GM12878 (cell line): ENCODE results near the gene GABRB1. TPM values are rescaled to one million over a fixed set of nuclear protein-coding genes. Genes with fewer than 3 reads are reported as not detected.

Source experiments
- ATAC-seq: fragments of 200-7000 bp; cut with Tn5 transposase; 3 replicates; pipeline ENCODE4 v1.9.1; 2020; ENCODE audit warnings: mild to moderate bottlenecking, moderate library complexity
- BruUV-seq: library from RNA; stranded (reverse); fragments of 400-500 nt; replicated peaks from 2 replicates; lab custom pipeline; 2021; lab: Mats Ljungman, UMichigan
- CTCF ChIA-PET: fragments of 300-600 bp; sonication (Branson Sonifier 250); formaldehyde crosslinking; extraction: SDS; loops from one replicate; lab custom pipeline; 2021; ENCODE audit warnings: inconsistent platforms; lab: Yijun Ruan, JAX
- POLR2A ChIA-PET: fragments of 350-600 bp; formaldehyde crosslinking; extraction: SDS; loops from one replicate; lab custom pipeline; 2021; ENCODE audit warnings: inconsistent platforms; lab: Charles Lee
- RAD21 ChIA-PET: fragments of 300-600 bp; sonication (Branson Sonifier 250); formaldehyde crosslinking; loops from one replicate; lab custom pipeline; 2023; ENCODE audit warnings: antibody characterized with exemption; ENCODE audit not compliant: unreplicated experiment; lab: Charles Lee
- SMC1A ChIA-PET: fragments of 300-600 bp; sonication (Branson Sonifier 250); formaldehyde crosslinking; loops from one replicate; lab custom pipeline; 2023; ENCODE audit not compliant: unreplicated experiment, uncharacterized antibody; lab: Charles Lee
- DNase-seq: peaks from one replicate; pipeline ENCODE4 v3.0.0-alpha.2; 2011; ENCODE audit warnings: low read depth, low spot score
- FAIRE-seq: peaks from 3 replicates; lab custom pipeline; 2011; peaks lifted over from hg19 to GRCh38; lab: Jason Lieb, UNC
- H2AFZ ChIP-seq: 2 replicates; pipeline ENCODE4 v1.6.0; 2011; ENCODE audit warnings: low read depth, low read length, control low read depth; ENCODE audit not compliant: control insufficient read depth
- H3K27ac ChIP-seq: 2 replicates; pipeline ENCODE4 v1.5.1; 2011; ENCODE audit warnings: control low read depth; ENCODE audit not compliant: control insufficient read depth, insufficient read depth
- H3K27me3 ChIP-seq, 2 experiments: replicated peaks in 1 of 2; 2 replicates each; pipeline versions ENCODE4 v1.6.0 to v1.6.1; 2011; ENCODE audit warnings: low read length in 1 of 2; ENCODE audit not compliant: control insufficient read depth in 2 of 2, insufficient read depth in 2 of 2
- H3K36me3 ChIP-seq, 2 experiments: 2 replicates each; pipeline ENCODE4 v1.5.1; 2011; ENCODE audit warnings: low read length in 1 of 2; ENCODE audit not compliant: control insufficient read depth in 2 of 2, insufficient read depth in 2 of 2
- H3K4me1 ChIP-seq: 2 replicates; pipeline ENCODE4 v1.6.1; 2011; ENCODE audit warnings: mild to moderate bottlenecking, low read length, moderate library complexity, mixed read lengths; ENCODE audit not compliant: control insufficient read depth, insufficient read depth
- H3K4me2 ChIP-seq: 2 replicates; pipeline ENCODE4 v1.6.0; 2011; ENCODE audit warnings: control low read depth; ENCODE audit not compliant: control insufficient read depth, insufficient read depth
- H3K4me3 ChIP-seq: fragments of 200-600 bp; sonication (generic); 2 replicates; pipeline ENCODE4 v1.5.1; 2016
- H3K79me2 ChIP-seq: 2 replicates; pipeline ENCODE4 v1.6.0; 2011; ENCODE audit warnings: low read length; ENCODE audit not compliant: control insufficient read depth, insufficient read depth
- H3K9ac ChIP-seq: 2 replicates; pipeline ENCODE4 v1.8.0; 2011; ENCODE audit warnings: low read length, control low read depth, mixed read lengths; ENCODE audit not compliant: control insufficient read depth, insufficient read depth
- H3K9me3 ChIP-seq: replicated peaks from 3 replicates; pipeline ENCODE4 v1.5.1; 2011; ENCODE audit warnings: mild to moderate bottlenecking, low read length; ENCODE audit not compliant: control insufficient read depth, insufficient read depth
- H4K20me1 ChIP-seq: 2 replicates; pipeline ENCODE4 v1.6.0; 2011; ENCODE audit not compliant: control insufficient read depth, insufficient read depth
- CHD1 ChIP-seq: IDR thresholded peaks from 2 replicates; pipeline ENCODE4 v1.6.1; 2012; ENCODE audit warnings: low read depth, low read length, improper control_type of control experiment
- HCFC1 ChIP-seq: fragments of 150-350 bp; IDR thresholded peaks from 2 replicates; pipeline ENCODE4 v1.6.1; 2014; ENCODE audit warnings: low read length
- MYB ChIP-seq: fragments of 150-350 bp; IDR thresholded peaks from 2 replicates; pipeline ENCODE4 v1.6.1; 2014; ENCODE audit warnings: mild to moderate bottlenecking, low read depth, low read length, borderline replicate concordance
- RUNX3 ChIP-seq: IDR thresholded peaks from 2 replicates; pipeline ENCODE4 v1.6.1; 2012; ENCODE audit warnings: low read length, inconsistent platforms
- ZBED1 ChIP-seq: IDR thresholded peaks from 2 replicates; pipeline ENCODE4 v1.6.1; 2016; ENCODE audit warnings: borderline replicate concordance
- ZNF384 ChIP-seq: IDR thresholded peaks from 2 replicates; pipeline ENCODE4 v1.6.1; 2012; ENCODE audit warnings: low read depth, mild to moderate bottlenecking, low read length, improper control_type of control experiment, borderline replicate concordance
- WGBS: methylation state at CpG from one replicate; pipeline ENCODE4 v1.1.6; 2016; ENCODE audit warnings: low lambda C conversion rate; ENCODE audit not compliant: insufficient replicate concordance, insufficient coverage; ENCODE audit errors: missing lambda C conversion rate; 5-methylcytosine and 5-hydroxymethylcytosine counted together
- in situ Hi-C: fragments of 300-500 bp; cut with MboI; formaldehyde crosslinking; loops from 9 replicates; pipeline ENCODE4 v1.14.3; 2018; ENCODE audit warnings: mixed read lengths
- intact Hi-C: fragments of 100-400 bp; cut with micrococcal nuclease; formaldehyde crosslinking; loops from one replicate; pipeline ENCODE4 v1.14.2; 2022; ENCODE audit not compliant: unreplicated experiment
- polyA plus RNA-seq, 11 experiments: library from polyadenylated mRNA; depleted of rRNA in 4 of 11; unstranded in 6 of 11; stranded (reverse) in 5 of 11; fragments of >200 nt; fragmentation: Nextera tagmentation in 4 of 11; fragmentation: Illumina TruSeq in 1 of 11; extraction: Ambion mirVana in 4 of 11; extraction: Trizol in 1 of 11; gene quantifications; 1 replicate in 1 of 11; 2 replicates in 10 of 11; pipeline versions ENCODE4 v1.2.1 to v1.2.3, GENCODE V29; 2011 to 2016; ENCODE audit warnings: inconsistent platforms in 2 of 11, missing spikeins in 2 of 11, low read depth in 1 of 11
- total RNA-seq, 4 experiments: library from RNA; depleted of rRNA in 3 of 4; stranded (reverse); fragments of >200 nt in 3 of 4; fragmentation: Illumina TruSeq in 1 of 4; extraction: Trizol in 1 of 4; gene quantifications; 2 replicates each; pipeline versions ENCODE4 v1.2.1 to v1.2.3, GENCODE V29; 2013 to 2021
- TF ChIP-seq, protein P1 (sequence below): IDR thresholded peaks from 2 replicates; pipeline ENCODE4 v1.6.1; 2011; ENCODE audit warnings: borderline replicate concordance, low read depth, mild to moderate bottlenecking, moderate library complexity, low read length; ENCODE audit not compliant: insufficient read depth, poor library complexity, severe bottlenecking
- TF ChIP-seq, protein P2 (sequence below): fragments of 450-650 bp; IDR thresholded peaks from 2 replicates; pipeline ENCODE4 v1.6.1; 2016; ENCODE audit warnings: mild to moderate bottlenecking, moderate library complexity, borderline replicate concordance

The GABRB1 gene
- total and polyA plus RNA-seq, 10 of the 15 experiments (the other 5 are each of a cell fraction or from before 2014, with no cell fraction given): 0.13 to 0.92 TPM; not detected in 8

DNA sequence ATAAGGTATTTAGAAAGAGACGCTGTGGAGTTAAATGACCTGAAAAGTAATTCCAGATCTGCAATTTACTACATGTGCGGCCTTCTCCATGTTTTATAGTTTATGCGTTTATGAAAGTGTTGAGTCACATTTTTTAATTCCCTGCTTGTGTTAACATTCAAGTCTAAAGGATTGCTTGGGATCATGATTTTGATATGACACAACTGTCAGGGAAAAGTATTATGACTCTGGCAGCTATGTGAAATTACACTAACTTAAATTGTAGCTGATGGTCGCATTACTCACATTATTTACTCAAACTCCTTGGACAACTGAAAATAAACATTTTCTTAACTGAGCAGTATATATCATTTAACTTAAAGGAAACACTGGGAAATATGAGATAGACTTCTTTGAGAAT, 14.3 kb upstream of the GABRB1 start:
- BruUV-seq: no TSS peak
- Histone ChIP-seq H3K27ac (no peak overlapping the region), H3K4me1 (no peaks in the 10 kb centered on the region), H3K4me2 (no peak overlapping the region), H3K9ac (no peak overlapping the region), H2AFZ (no peak overlapping the region), H3K27me3 (no peaks in the 10 kb centered on the region), H3K4me3 (no peak overlapping the region), H4K20me1 (no peaks in the 10 kb centered on the region), H3K9me3 (no peaks in the 10 kb centered on the region), H3K36me3 (no peaks in the 10 kb centered on the region), H3K79me2 (no peaks in the 10 kb centered on the region)
- FAIRE-seq (no peak), ATAC-seq (no peak), DNase-seq (no peak)
- ChIA-PET SMC1A (no interaction called here), CTCF (no interaction called here), RAD21 (no interaction called here), POLR2A (no interaction called here)
- 84% methylated on average over 4 of the region's 4 CpGs for whole genome bisulfite sequencing
- no peak for TF ChIP-seq CHD1
- no peak for TF ChIP-seq RUNX3
- TF ChIP-seq MYB: no peak
- TF ChIP-seq, protein P1, sequence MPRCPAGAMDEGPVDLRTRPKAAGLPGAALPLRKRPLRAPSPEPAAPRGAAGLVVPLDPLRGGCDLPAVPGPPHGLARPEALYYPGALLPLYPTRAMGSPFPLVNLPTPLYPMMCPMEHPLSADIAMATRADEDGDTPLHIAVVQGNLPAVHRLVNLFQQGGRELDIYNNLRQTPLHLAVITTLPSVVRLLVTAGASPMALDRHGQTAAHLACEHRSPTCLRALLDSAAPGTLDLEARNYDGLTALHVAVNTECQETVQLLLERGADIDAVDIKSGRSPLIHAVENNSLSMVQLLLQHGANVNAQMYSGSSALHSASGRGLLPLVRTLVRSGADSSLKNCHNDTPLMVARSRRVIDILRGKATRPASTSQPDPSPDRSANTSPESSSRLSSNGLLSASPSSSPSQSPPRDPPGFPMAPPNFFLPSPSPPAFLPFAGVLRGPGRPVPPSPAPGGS: no peak
- no peak for TF ChIP-seq HCFC1
- no peak for TF ChIP-seq ZNF384
- no peak for TF ChIP-seq ZBED1
- TF ChIP-seq, protein P2, sequence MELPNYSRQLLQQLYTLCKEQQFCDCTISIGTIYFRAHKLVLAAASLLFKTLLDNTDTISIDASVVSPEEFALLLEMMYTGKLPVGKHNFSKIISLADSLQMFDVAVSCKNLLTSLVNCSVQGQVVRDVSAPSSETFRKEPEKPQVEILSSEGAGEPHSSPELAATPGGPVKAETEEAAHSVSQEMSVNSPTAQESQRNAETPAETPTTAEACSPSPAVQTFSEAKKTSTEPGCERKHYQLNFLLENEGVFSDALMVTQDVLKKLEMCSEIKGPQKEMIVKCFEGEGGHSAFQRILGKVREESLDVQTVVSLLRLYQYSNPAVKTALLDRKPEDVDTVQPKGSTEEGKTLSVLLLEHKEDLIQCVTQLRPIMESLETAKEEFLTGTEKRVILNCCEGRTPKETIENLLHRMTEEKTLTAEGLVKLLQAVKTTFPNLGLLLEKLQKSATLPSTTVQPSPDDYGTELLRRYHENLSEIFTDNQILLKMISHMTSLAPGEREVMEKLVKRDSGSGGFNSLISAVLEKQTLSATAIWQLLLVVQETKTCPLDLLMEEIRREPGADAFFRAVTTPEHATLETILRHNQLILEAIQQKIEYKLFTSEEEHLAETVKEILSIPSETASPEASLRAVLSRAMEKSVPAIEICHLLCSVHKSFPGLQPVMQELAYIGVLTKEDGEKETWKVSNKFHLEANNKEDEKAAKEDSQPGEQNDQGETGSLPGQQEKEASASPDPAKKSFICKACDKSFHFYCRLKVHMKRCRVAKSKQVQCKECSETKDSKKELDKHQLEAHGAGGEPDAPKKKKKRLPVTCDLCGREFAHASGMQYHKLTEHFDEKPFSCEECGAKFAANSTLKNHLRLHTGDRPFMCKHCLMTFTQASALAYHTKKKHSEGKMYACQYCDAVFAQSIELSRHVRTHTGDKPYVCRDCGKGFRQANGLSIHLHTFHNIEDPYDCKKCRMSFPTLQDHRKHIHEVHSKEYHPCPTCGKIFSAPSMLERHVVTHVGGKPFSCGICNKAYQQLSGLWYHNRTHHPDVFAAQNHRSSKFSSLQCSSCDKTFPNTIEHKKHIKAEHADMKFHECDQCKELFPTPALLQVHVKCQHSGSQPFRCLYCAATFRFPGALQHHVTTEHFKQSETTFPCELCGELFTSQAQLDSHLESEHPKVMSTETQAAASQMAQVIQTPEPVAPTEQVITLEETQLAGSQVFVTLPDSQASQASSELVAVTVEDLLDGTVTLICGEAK: no peak
- intact Hi-C loops (no loop called here), in situ Hi-C loops (no loop called here)
